HUES6 (cell line): ENCODE data around the gene GRM4.
A peak's percentile ranks its signal among the peaks of the same experiment; 100 is the strongest.

ENCODE experiments used
- H3K27ac ChIP-seq: 2 replicates; pipeline ENCODE4 v1.7.0; 2013; ENCODE audit warnings: low read depth, mild to moderate bottlenecking, low read length, inconsistent platforms
- H3K27me3 ChIP-seq: 2 replicates; pipeline ENCODE4 v1.6.1; 2013; ENCODE audit warnings: low read length; ENCODE audit not compliant: control insufficient read depth, insufficient read depth
- H3K36me3 ChIP-seq: 2 replicates; pipeline ENCODE4 v1.6.1; 2013; ENCODE audit warnings: low read length; ENCODE audit not compliant: control insufficient read depth, insufficient read depth
- H3K4me1 ChIP-seq: 2 replicates; pipeline ENCODE4 v1.6.1; 2013; ENCODE audit warnings: low read length; ENCODE audit not compliant: control insufficient read depth, insufficient read depth
- H3K4me3 ChIP-seq: 2 replicates; pipeline ENCODE4 v1.5.1; 2013; ENCODE audit warnings: low read depth, low read length
- H3K9ac ChIP-seq: one replicate; pipeline ENCODE4 v1.6.1; 2013; ENCODE audit warnings: mild to moderate bottlenecking, low read length
- H3K9me3 ChIP-seq: 2 replicates; pipeline ENCODE4 v1.6.1; 2013; ENCODE audit warnings: low read depth, low read length; ENCODE audit not compliant: control insufficient read depth, insufficient read depth

The GRM4 gene

DNA sequence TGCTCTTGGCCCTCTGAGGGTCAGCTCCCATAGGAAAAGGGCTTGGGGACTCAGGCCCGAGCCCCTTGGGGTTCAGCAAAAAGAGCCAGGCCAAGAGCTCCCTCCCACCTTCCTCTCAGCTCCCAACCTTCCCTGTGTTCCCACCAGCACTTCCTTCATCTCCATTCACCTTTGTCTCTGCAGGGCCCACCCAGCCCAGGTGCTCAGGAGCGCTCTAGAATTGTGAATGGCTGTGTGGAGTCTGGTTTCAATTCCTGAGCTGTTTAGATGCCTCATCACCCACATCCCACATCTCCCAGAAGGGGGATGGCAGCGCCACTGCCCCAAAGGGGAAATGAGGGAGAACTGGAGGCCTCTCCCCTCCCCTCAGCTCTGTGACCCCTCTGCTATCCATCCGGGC, 7.7 kb downstream of the GRM4 start:
- Histone ChIP-seq H3K9ac (no peak overlapping the region), H3K4me1 (peaks cover 66% of the 10 kb centered on the region), H3K9me3 (no peaks in the 10 kb centered on the region), H3K36me3 (peaks cover 3% of the 10 kb centered on the region; the same call in 1 of the 2 replicates), H3K27ac (no peak overlapping the region), H3K4me3 (no peak overlapping the region), H3K27me3 (peaks cover 5% of the 10 kb centered on the region)

DNA sequence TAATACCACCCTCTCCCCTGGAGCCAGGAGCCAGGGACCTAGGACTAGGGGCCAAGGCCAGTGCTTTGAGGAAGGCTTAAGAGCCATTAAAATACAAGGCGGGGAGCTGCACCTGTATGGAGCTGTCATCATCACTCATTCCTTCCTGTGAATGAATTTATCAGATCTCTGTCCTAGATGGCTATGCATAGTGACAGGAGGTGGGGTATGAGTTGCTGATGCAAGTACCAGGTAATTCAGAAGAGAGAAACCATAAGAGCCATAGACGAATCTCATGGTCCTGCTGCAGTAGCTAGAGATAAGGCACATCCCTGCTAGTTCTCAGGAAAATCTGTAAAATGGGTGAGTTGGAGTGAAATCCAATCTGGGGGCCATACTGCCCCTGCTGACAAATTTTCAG, 10.3 kb downstream of the GRM4 start:
- no peaks in the 10 kb centered on the region for H3K9me3 ChIP-seq
- H3K4me1 ChIP-seq: peaks cover 69% of the 10 kb centered on the region
- H3K27me3 ChIP-seq: no peaks in the 10 kb centered on the region
- H3K27ac ChIP-seq: no peak overlapping the region
- H3K36me3 ChIP-seq: peaks cover 3% of the 10 kb centered on the region; the same call in 1 of the 2 replicates
- H3K4me3 ChIP-seq: no peak overlapping the region
- no peak overlapping the region for H3K9ac ChIP-seq

GRCh38 chr6:34132486-34133185, 13.3 kb downstream of the GRM4 start:
- Histone ChIP-seq H3K9me3 (no peaks in the 10 kb centered on the region), H3K27ac (no peak overlapping the region; the same call in 1 of the 2 replicates), H3K4me3 (peak overlapping the region; percentile 47), H3K9ac (no peak overlapping the region), H3K27me3 (no peaks in the 10 kb centered on the region), H3K4me1 (peaks cover 66% of the 10 kb centered on the region), H3K36me3 (peaks cover 3% of the 10 kb centered on the region; the same call in 1 of the 2 replicates)

- Histone ChIP-seq H3K27me3 (no peaks in the 10 kb centered on the region), H3K4me1 (peaks cover 59% of the 10 kb centered on the region), H3K4me3 (peak overlapping the region; percentile 47), H3K36me3 (peaks cover 3% of the 10 kb centered on the region; the same call in 1 of the 2 replicates), H3K27ac (peak overlapping the region; percentile 68), H3K9me3 (no peaks in the 10 kb centered on the region), H3K9ac (peak overlapping the region; percentile 56)
These were observed 14.3 kb downstream of the GRM4 start for GRCh38 chr6:34131326-34132290.

DNA sequence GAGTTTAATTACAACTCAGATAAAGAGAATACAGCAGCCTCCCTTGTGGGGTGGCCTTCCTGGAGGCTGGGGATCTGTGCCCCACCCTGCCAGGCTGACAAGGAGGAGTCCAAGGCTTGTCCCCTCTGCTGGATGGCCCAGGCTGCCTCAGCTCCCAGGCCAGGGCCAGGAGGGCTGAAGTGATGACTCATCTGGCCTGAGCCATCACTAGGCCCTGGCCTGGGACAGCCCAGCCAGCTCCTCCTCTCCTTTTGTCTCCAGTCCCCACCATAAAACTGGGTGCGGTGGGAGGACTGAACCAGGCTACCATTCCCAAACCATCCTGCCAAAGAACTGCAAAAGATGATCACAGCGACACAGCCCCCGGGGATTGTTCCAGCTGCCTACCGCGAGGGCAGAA, 15.0 kb downstream of the GRM4 start:
- Histone ChIP-seq H3K27ac (peak overlapping the region; percentile 68), H3K9me3 (no peaks in the 10 kb centered on the region), H3K4me3 (no peak overlapping the region), H3K36me3 (peaks cover 3% of the 10 kb centered on the region; the same call in 1 of the 2 replicates), H3K4me1 (peaks cover 53% of the 10 kb centered on the region), H3K27me3 (no peaks in the 10 kb centered on the region), H3K9ac (peak overlapping the region; percentile 37)

GRCh38 chr6:34129753-34130152, 16.1 kb downstream of the GRM4 start:
- Histone ChIP-seq H3K27ac (peak overlapping the region; percentile 68; the same call in 1 of the 2 replicates), H3K36me3 (peaks cover 3% of the 10 kb centered on the region; the same call in 1 of the 2 replicates), H3K27me3 (no peaks in the 10 kb centered on the region), H3K4me1 (peaks cover 48% of the 10 kb centered on the region), H3K4me3 (no peak overlapping the region), H3K9me3 (no peaks in the 10 kb centered on the region), H3K9ac (peak overlapping the region; percentile 10)

DNA sequence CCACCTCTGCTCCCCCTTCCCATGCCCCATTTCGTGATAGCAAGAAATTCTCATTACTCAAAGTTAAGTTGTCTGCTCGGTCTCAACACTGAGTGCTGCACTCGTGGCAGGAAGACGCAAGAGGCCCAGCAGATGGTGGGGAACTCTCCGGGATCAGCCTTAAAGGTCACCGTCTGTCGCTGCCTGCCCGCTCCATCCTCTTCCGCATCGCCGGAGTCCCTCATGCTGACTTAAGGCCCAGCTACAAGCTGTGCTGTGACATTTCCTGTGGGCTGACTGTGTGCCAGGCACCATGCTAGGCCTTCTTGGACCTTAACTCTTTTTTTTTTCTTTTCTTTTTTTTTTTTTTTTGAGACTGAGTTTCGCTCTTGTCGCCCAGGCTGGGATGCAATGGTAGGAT, 17.8 kb downstream of the GRM4 start:
- no peaks in the 10 kb centered on the region for H3K27me3 ChIP-seq
- H3K9ac ChIP-seq: no peak overlapping the region
- H3K4me1 ChIP-seq: peaks cover 44% of the 10 kb centered on the region
- H3K27ac ChIP-seq: no peak overlapping the region
- H3K9me3 ChIP-seq: no peaks in the 10 kb centered on the region
- H3K4me3 ChIP-seq: no peak overlapping the region
- H3K36me3 ChIP-seq: no peaks in the 10 kb centered on the region

DNA sequence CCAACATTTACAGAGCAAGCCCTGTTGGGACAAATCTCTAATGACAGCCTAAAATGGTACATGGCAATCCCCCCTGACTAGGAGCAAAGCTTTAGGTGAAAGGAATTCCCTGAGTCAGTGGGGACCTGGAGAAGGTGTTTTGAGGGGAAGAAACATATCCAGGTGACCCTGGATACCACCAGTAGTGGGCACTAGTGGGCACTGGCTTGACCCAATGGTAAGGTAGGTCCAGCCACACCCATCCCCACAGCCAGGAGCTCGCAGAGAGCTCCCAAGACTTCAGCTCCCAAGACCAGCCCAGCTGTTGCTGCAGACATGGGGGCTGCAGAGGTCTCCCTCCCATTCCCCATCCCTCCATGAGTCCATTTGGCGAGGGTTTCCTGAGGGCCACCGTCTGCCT, 19.5 kb downstream of the GRM4 start:
- Histone ChIP-seq H3K4me3 (no peak overlapping the region), H3K4me1 (peaks cover 41% of the 10 kb centered on the region), H3K36me3 (no peaks in the 10 kb centered on the region), H3K27me3 (no peaks in the 10 kb centered on the region), H3K27ac (no peak overlapping the region), H3K9ac (no peak overlapping the region), H3K9me3 (no peaks in the 10 kb centered on the region)

DNA sequence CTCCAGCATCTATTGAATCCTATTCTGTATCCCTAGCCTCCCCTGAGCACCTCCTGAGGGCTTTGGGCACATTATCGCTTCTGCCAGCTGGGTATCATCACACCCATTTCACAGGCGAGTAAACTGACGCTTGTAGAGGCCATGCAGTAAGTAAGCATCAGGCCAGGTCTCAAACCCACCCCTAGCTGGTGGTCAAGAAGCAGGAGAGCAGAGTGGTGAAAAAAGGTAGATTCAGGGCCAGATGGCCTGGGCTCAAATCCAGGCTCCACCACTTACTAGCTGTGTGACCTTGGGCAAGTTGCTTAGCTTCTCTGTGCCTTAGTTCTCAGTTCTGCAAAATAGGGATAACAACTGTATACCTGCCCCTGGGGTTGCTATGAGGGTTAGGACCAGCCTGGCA, 19.9 kb downstream of the GRM4 start:
- no peaks in the 10 kb centered on the region for H3K36me3 ChIP-seq
- H3K27ac ChIP-seq: no peak overlapping the region
- no peaks in the 10 kb centered on the region for H3K9me3 ChIP-seq
- H3K27me3 ChIP-seq: no peaks in the 10 kb centered on the region
- no peak overlapping the region for H3K9ac ChIP-seq
- H3K4me1 ChIP-seq: peaks cover 41% of the 10 kb centered on the region
- H3K4me3 ChIP-seq: no peak overlapping the region

- Histone ChIP-seq H3K9ac (no peak overlapping the region), H3K27me3 (no peaks in the 10 kb centered on the region), H3K9me3 (no peaks in the 10 kb centered on the region), H3K4me3 (no peak overlapping the region), H3K36me3 (no peaks in the 10 kb centered on the region), H3K4me1 (peaks cover 17% of the 10 kb centered on the region; the same call in 1 of the 2 replicates), H3K27ac (no peak overlapping the region)
These were observed 24.8 kb downstream of the GRM4 start for GRCh38 chr6:34120953-34121675.
